Epithelial cell of esophagus (primary cell): ENCODE results near the gene MPHOSPH9.

Experiments used
- DNase-seq: peaks from one replicate; pipeline ENCODE4 v3.0.0; 2010; ENCODE audit warnings: low read depth
- H3K4me3 ChIP-seq: 2 replicates; pipeline ENCODE4 v1.5.1; 2011; ENCODE audit warnings: mild to moderate bottlenecking, low read length, control low read depth
- TF ChIP-seq, protein P1 (sequence below): IDR thresholded peaks from 2 replicates; pipeline ENCODE4 v1.5.1; 2011; ENCODE audit warnings: low read depth, mild to moderate bottlenecking, low read length, control low read depth, inconsistent platforms; ENCODE audit not compliant: insufficient read depth; ENCODE audit errors: missing control alignments

The MPHOSPH9 gene

GRCh38 chr12:123180171-123180570 lies 52.8 kb downstream of the MPHOSPH9 start:
- TF ChIP-seq, protein P1, sequence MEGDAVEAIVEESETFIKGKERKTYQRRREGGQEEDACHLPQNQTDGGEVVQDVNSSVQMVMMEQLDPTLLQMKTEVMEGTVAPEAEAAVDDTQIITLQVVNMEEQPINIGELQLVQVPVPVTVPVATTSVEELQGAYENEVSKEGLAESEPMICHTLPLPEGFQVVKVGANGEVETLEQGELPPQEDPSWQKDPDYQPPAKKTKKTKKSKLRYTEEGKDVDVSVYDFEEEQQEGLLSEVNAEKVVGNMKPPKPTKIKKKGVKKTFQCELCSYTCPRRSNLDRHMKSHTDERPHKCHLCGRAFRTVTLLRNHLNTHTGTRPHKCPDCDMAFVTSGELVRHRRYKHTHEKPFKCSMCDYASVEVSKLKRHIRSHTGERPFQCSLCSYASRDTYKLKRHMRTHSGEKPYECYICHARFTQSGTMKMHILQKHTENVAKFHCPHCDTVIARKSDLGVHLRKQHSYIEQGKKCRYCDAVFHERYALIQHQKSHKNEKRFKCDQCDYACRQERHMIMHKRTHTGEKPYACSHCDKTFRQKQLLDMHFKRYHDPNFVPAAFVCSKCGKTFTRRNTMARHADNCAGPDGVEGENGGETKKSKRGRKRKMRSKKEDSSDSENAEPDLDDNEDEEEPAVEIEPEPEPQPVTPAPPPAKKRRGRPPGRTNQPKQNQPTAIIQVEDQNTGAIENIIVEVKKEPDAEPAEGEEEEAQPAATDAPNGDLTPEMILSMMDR, result no peak

GRCh38 chr12:123171967-123172366 lies 61.0 kb downstream of the MPHOSPH9 start:
- TF ChIP-seq, protein P1, result no peak
- H3K4me3 ChIP-seq, result no peak overlapping the region
- DNase-seq, result no peak

More at GRCh38 chr12:123180171-123180570, 52.8 kb downstream of the MPHOSPH9 start:
- no peak overlapping the region for H3K4me3 ChIP-seq
- DNase-seq, result no peak

- no peak for DNase-seq
- TF ChIP-seq, protein P1, result no peak
- H3K4me3 ChIP-seq, result no peak overlapping the region
These were observed 65.6 kb downstream of the MPHOSPH9 start for GRCh38 chr12:123167329-123167728.

DNA sequence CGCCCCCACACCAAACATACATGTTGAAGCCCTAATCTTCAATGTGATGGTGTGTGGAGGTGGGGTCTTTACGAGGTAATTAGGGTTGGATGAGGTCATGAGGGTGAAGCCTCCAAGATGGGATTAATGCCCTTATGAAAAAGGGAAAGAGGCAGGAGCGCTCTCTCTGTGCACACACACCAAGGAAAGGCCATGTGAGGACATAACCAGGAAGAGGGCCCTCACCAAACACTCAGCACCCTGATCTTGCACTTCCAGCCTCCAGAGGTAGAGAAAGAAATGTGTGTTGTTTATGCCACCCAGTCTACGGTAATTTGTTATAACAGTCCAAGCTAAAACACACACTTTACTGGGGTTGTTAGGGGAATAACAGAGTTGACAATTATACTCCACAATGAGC lies 67.4 kb downstream of the MPHOSPH9 start:
- H3K4me3 ChIP-seq, result no peak overlapping the region
- DNase-seq, result no peak
- TF ChIP-seq, protein P1, result no peak

DNA sequence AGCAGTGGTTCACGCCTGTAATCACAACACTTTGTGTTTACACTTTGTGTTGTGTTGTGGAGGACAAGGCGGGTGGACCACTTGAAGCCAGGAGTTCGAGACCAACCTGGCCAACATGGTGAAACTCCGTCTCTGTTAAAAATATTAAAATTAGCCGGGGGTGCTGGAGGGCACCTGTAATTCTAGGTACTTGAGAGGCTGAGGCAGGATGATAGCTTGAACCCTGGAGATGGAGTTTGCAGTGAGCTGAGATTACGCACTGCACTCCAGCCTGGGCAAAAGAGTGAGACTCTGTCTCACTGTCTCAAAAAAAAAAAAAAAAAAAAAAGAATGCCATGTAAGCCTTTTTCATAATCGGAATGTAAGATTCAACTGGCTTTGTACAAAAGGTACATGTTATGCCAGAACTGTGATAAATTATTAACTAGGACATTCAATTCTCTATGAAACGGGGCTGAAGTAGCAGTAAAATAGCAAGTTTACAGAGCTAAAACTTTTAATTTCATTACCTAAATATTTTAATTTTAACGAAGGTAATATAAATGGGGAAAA lies 68.2 kb downstream of the MPHOSPH9 start:
- TF ChIP-seq, protein P1, result no peak
- no peak for DNase-seq
- no peak overlapping the region for H3K4me3 ChIP-seq

GRCh38 chr12:123164222-123164621 lies 68.7 kb downstream of the MPHOSPH9 start:
- TF ChIP-seq, protein P1, result no peak

GRCh38 chr12:123163227-123163626 lies 69.7 kb downstream of the MPHOSPH9 start:
- DNase-seq, result peak; percentile 92
- TF ChIP-seq, protein P1, result no peak
- H3K4me3 ChIP-seq, result no peak overlapping the region

More at GRCh38 chr12:123164222-123164621, 68.7 kb downstream of the MPHOSPH9 start:
- H3K4me3 ChIP-seq, result no peak overlapping the region
- DNase-seq, result peak; percentile 64
